Measurements from ENCODE around the gene TFAP2C. TPM values are rescaled to one million over a fixed set of nuclear protein-coding genes. Genes with fewer than 3 reads are reported as not detected.
A peak's percentile ranks its signal among the peaks of the same experiment; 100 is the strongest.

The TFAP2C gene
- total RNA-seq, 1 donor from 2014 or later, result 0.50 TPM

- TF ChIP-seq CTCF (IDR thresholded peaks at IDR 0.05; ENCODE audit: unreplicated experiment), result no peak
- Mint-ChIP-seq H3K36me3 (ENCODE audit: insufficient read depth) (no peaks in the 10 kb centered on the region), H3K9me3 (ENCODE audit: low read depth) (no peaks in the 10 kb centered on the region), H3K27me3 (peaks cover 70% of the 10 kb centered on the region), H3K4me1 (ENCODE audit: low read depth) (peaks cover 4% of the 10 kb centered on the region), H3K27ac (no peak overlapping the region), H3K4me3 (ENCODE audit: low read depth) (no peak overlapping the region)
- DNase-seq (ENCODE audit: low spot score, unreplicated experiment), result no peak
These were observed 3.3 kb upstream of the TFAP2C start for GRCh38 chr20:56625837-56626236.

- Mint-ChIP-seq H3K4me1 (ENCODE audit: low read depth) (peaks cover 4% of the 10 kb centered on the region), H3K27me3 (peaks cover 71% of the 10 kb centered on the region), H3K36me3 (ENCODE audit: insufficient read depth) (no peaks in the 10 kb centered on the region), H3K4me3 (ENCODE audit: low read depth) (no peak overlapping the region), H3K27ac (no peak overlapping the region), H3K9me3 (ENCODE audit: low read depth) (no peaks in the 10 kb centered on the region)
- peak; percentile 56 for TF ChIP-seq CTCF (IDR thresholded peaks at IDR 0.05; ENCODE audit: unreplicated experiment)
- DNase-seq (ENCODE audit: low spot score, unreplicated experiment), result no peak
These were observed 2.6 kb upstream of the TFAP2C start for GRCh38 chr20:56626367-56627121.

- peak overlapping the region; percentile 17 for H3K4me3 Mint-ChIP-seq (ENCODE audit: low read depth)
- no peak for DNase-seq (ENCODE audit: low spot score, unreplicated experiment)
- no peak for TF ChIP-seq CTCF (IDR thresholded peaks at IDR 0.05; ENCODE audit: unreplicated experiment)
- peaks cover 72% of the 10 kb centered on the region for H3K27me3 Mint-ChIP-seq
- no peaks in the 10 kb centered on the region for H3K36me3 Mint-ChIP-seq (ENCODE audit: insufficient read depth)
- H3K9me3 Mint-ChIP-seq (ENCODE audit: low read depth), result no peaks in the 10 kb centered on the region
- H3K27ac Mint-ChIP-seq, result no peak overlapping the region
- H3K4me1 Mint-ChIP-seq (ENCODE audit: low read depth), result peaks cover 5% of the 10 kb centered on the region
These were observed 1.7 kb upstream of the TFAP2C start for GRCh38 chr20:56627122-56628014.

- Mint-ChIP-seq H3K4me3 (ENCODE audit: low read depth) (peak overlapping the region; percentile 38), H3K27me3 (peaks cover 77% of the 10 kb centered on the region), H3K36me3 (ENCODE audit: insufficient read depth) (no peaks in the 10 kb centered on the region), H3K9me3 (ENCODE audit: low read depth) (no peaks in the 10 kb centered on the region), H3K4me1 (ENCODE audit: low read depth) (peaks cover 5% of the 10 kb centered on the region), H3K27ac (no peak overlapping the region)
- no peak for TF ChIP-seq CTCF (IDR thresholded peaks at IDR 0.05; ENCODE audit: unreplicated experiment)
- DNase-seq (ENCODE audit: low spot score, unreplicated experiment), result no peak
These were observed 862 bp upstream of the TFAP2C start for GRCh38 chr20:56628015-56628872.

All from progenitor cell of endocrine pancreas (in vitro differentiated cells).